GM23338 (cell line): ENCODE data around the gene TSHZ2. TPM values are rescaled to one million over a fixed set of nuclear protein-coding genes. Genes with fewer than 3 reads are reported as not detected.

ENCODE experiments used
- ATAC-seq: fragments of 200-7000 bp; cut with Tn5 transposase; 3 replicates; pipeline ENCODE4 v1.9.1; 2020
- DNase-seq: peaks from one replicate; pipeline ENCODE4 v3.0.0-alpha.2; 2015; ENCODE audit warnings: low spot score
- H2AFZ ChIP-seq: fragments of 200-600 bp; sonication (generic); 2 replicates; pipeline ENCODE4 v1.8.0; 2016; ENCODE audit warnings: antibody characterized with exemption, mild to moderate bottlenecking, moderate library complexity
- H3F3A ChIP-seq: fragments of 200-600 bp; sonication (generic); replicated peaks from 2 replicates; pipeline ENCODE4 v1.8.0; 2017; ENCODE audit warnings: antibody characterized with exemption, mixed run types, low read depth
- H3K27ac ChIP-seq: fragments of 200-600 bp; sonication (generic); 2 replicates; pipeline ENCODE4 v1.6.1; 2016; ENCODE audit warnings: low read depth
- H3K27me3 ChIP-seq: fragments of 200-600 bp; sonication (generic); 2 replicates; pipeline ENCODE4 v1.8.0; 2016; ENCODE audit warnings: mild to moderate bottlenecking, mixed run types, moderate library complexity; ENCODE audit not compliant: insufficient read depth
- H3K36me3 ChIP-seq: fragments of 200-600 bp; sonication (generic); 2 replicates; pipeline ENCODE4 v1.8.0; 2016; ENCODE audit warnings: mild to moderate bottlenecking; ENCODE audit not compliant: insufficient read depth
- H3K4me1 ChIP-seq: fragments of 200-600 bp; sonication (generic); 2 replicates; pipeline ENCODE4 v1.8.0; 2016; ENCODE audit warnings: mild to moderate bottlenecking, moderate library complexity; ENCODE audit not compliant: insufficient read depth
- H3K4me2 ChIP-seq: fragments of 200-600 bp; sonication (generic); 2 replicates; pipeline ENCODE4 v1.7.1; 2017; ENCODE audit warnings: mixed run types
- H3K4me3 ChIP-seq: fragments of 200-600 bp; sonication (generic); 2 replicates; pipeline ENCODE4 v1.6.1; 2016; ENCODE audit warnings: mixed run types
- H3K79me2 ChIP-seq: fragments of 200-600 bp; sonication (generic); replicated peaks from 2 replicates; pipeline ENCODE4 v1.8.0; 2017; ENCODE audit warnings: mild to moderate bottlenecking; ENCODE audit not compliant: insufficient read depth
- H3K9me2 ChIP-seq: fragments of 200-600 bp; sonication (generic); 2 replicates; pipeline ENCODE4 v1.8.0; 2017; ENCODE audit not compliant: insufficient read depth
- H4K20me1 ChIP-seq: fragments of 200-600 bp; sonication (generic); replicated peaks from 2 replicates; pipeline ENCODE4 v1.8.0; 2017; ENCODE audit warnings: mild to moderate bottlenecking; ENCODE audit not compliant: insufficient read depth
- H3K27ac Mint-ChIP-seq: 2 replicates; pipeline ENCODE4 v1.8.0; 2020; ENCODE audit warnings: inconsistent platforms, mild to moderate bottlenecking, moderate library complexity, mixed read lengths
- H3K27me3 Mint-ChIP-seq: 3 replicates; pipeline ENCODE4 v1.8.0; 2022; ENCODE audit warnings: low read depth, mild to moderate bottlenecking, moderate library complexity, mixed read lengths, inconsistent platforms; ENCODE audit not compliant: insufficient read depth, poor library complexity
- H3K36me3 Mint-ChIP-seq: 3 replicates; pipeline ENCODE4 v1.8.0; 2021; ENCODE audit warnings: low read depth, mild to moderate bottlenecking, inconsistent platforms, moderate library complexity, mixed read lengths
- H3K4me1 Mint-ChIP-seq: 3 replicates; pipeline ENCODE4 v1.8.0; 2020; ENCODE audit warnings: mild to moderate bottlenecking, inconsistent platforms, mixed read lengths
- H3K4me3 Mint-ChIP-seq: 3 replicates; pipeline ENCODE4 v1.8.0; 2021; ENCODE audit warnings: moderate library complexity, mild to moderate bottlenecking, inconsistent platforms, mixed read lengths
- H3K9me3 Mint-ChIP-seq: 3 replicates; pipeline ENCODE4 v1.8.0; 2020; ENCODE audit warnings: moderate library complexity, mild to moderate bottlenecking, inconsistent platforms, mixed read lengths
- CREB1 ChIP-seq: fragments of 250-450 bp; sonication (Bioruptor Pico); IDR thresholded peaks from 2 replicates; pipeline ENCODE4 v1.5.0; 2020; ENCODE audit warnings: low read depth, mild to moderate bottlenecking, moderate library complexity
- ETS1 ChIP-seq: IDR thresholded peaks from 2 replicates; pipeline ENCODE4 v1.6.1; 2016; ENCODE audit warnings: antibody characterized with exemption
- EZH2 ChIP-seq: fragments of 200-600 bp; sonication (generic); IDR thresholded peaks from one replicate; pipeline ENCODE4 v1.8.0; 2017; ENCODE audit warnings: antibody characterized with exemption, mild to moderate bottlenecking, low read depth; ENCODE audit not compliant: unreplicated experiment
- EZH2phosphoT487 ChIP-seq: fragments of 200-600 bp; sonication (generic); IDR thresholded peaks from one replicate; pipeline ENCODE4 v1.8.1; 2018; ENCODE audit warnings: antibody characterized with exemption; ENCODE audit not compliant: unreplicated experiment
- POLR2AphosphoS5 ChIP-seq: IDR thresholded peaks from 2 replicates; pipeline ENCODE4 v1.6.1; 2016; ENCODE audit warnings: antibody characterized with exemption, low read depth
- REST ChIP-seq: IDR thresholded peaks from one replicate; pipeline ENCODE4 v1.6.1; 2018; ENCODE audit warnings: antibody characterized with exemption; ENCODE audit not compliant: unreplicated experiment
- STAT1 ChIP-seq: IDR thresholded peaks from one replicate; pipeline ENCODE4 v1.6.1; 2016; ENCODE audit warnings: antibody characterized with exemption; ENCODE audit not compliant: unreplicated experiment
- ZNF114 ChIP-seq: fragments of 250-450 bp; sonication (Bioruptor Pico); IDR thresholded peaks from 2 replicates; pipeline ENCODE4 v1.5.0; 2020; ENCODE audit warnings: mild to moderate bottlenecking, moderate library complexity
- ZNF462 ChIP-seq: fragments of 250-450 bp; sonication (Bioruptor Pico); IDR thresholded peaks from 2 replicates; pipeline ENCODE4 v1.5.0; 2020; ENCODE audit warnings: mild to moderate bottlenecking, moderate library complexity
- polyA plus RNA-seq: library from polyadenylated mRNA; unstranded; fragments of >200 nt; fragmentation: Nextera tagmentation; extraction: Ambion mirVana; gene quantifications from 2 replicates; pipeline ENCODE4 v1.2.1, GENCODE V29; 2016
- total RNA-seq: library from RNA; depleted of rRNA; stranded (reverse); fragments of >200 nt; shearing (Covaris generic); gene quantifications from 2 replicates; pipeline ENCODE4 v1.2.3, GENCODE V29; 2014

The TSHZ2 gene
- total and polyA plus RNA-seq, 2 experiments from 2014 or later = 0.49 to 1.3 TPM

- no peak for ATAC-seq
- peaks cover 4% of the 10 kb centered on the region for H3K27me3 Mint-ChIP-seq
- H3K36me3 Mint-ChIP-seq = peaks cover 9% of the 10 kb centered on the region; the same call in 2 of the 3 replicates
- H3K4me3 Mint-ChIP-seq = no peak overlapping the region
- no peaks in the 10 kb centered on the region for H3K36me3 ChIP-seq
- no peak overlapping the region for H3K4me2 ChIP-seq
- no peaks in the 10 kb centered on the region for H3F3A ChIP-seq
- H4K20me1 ChIP-seq = no peaks in the 10 kb centered on the region
- H3K4me1 Mint-ChIP-seq = no peaks in the 10 kb centered on the region
- H3K4me3 ChIP-seq = no peak overlapping the region
- no peak for DNase-seq
- no peaks in the 10 kb centered on the region for H3K27me3 ChIP-seq
- no peaks in the 10 kb centered on the region for H3K79me2 ChIP-seq
- no peak for TF ChIP-seq STAT1
- no peak for TF ChIP-seq POLR2AphosphoS5
- TF ChIP-seq REST = no peak
- no peak for TF ChIP-seq ZNF462 (CRISPR knock-in tag)
- TF ChIP-seq EZH2 = no peak
- no peak for TF ChIP-seq EZH2phosphoT487
- TF ChIP-seq ZNF114 (CRISPR knock-in tag) = no peak
- no peak for TF ChIP-seq CREB1 (CRISPR knock-in tag)
- TF ChIP-seq ETS1 = no peak
- H3K27ac Mint-ChIP-seq = no peak overlapping the region
- H3K9me2 ChIP-seq = no peaks in the 10 kb centered on the region
- no peak overlapping the region for H2AFZ ChIP-seq
- H3K4me1 ChIP-seq = no peaks in the 10 kb centered on the region
- peaks cover 13% of the 10 kb centered on the region for H3K9me3 Mint-ChIP-seq
- no peak overlapping the region for H3K27ac ChIP-seq
These were observed 286.6 kb downstream of the TSHZ2 start for GRCh38 chr20:53258741-53259140.
